NCI-H748 (cell line): Measurements from ENCODE around the gene SH3RF2.
"Not testable (repeated sequence)": the region's sequence is repeated elsewhere in the genome, so short reads cannot be mapped to it uniquely, and the experiment has no call there.

ENCODE experiments used
- DNase-seq: peaks from one replicate; lab custom pipeline; 2025; ENCODE audit not compliant: unreplicated experiment; lab: John Stamatoyannopoulos, UW

The SH3RF2 gene, protein sequence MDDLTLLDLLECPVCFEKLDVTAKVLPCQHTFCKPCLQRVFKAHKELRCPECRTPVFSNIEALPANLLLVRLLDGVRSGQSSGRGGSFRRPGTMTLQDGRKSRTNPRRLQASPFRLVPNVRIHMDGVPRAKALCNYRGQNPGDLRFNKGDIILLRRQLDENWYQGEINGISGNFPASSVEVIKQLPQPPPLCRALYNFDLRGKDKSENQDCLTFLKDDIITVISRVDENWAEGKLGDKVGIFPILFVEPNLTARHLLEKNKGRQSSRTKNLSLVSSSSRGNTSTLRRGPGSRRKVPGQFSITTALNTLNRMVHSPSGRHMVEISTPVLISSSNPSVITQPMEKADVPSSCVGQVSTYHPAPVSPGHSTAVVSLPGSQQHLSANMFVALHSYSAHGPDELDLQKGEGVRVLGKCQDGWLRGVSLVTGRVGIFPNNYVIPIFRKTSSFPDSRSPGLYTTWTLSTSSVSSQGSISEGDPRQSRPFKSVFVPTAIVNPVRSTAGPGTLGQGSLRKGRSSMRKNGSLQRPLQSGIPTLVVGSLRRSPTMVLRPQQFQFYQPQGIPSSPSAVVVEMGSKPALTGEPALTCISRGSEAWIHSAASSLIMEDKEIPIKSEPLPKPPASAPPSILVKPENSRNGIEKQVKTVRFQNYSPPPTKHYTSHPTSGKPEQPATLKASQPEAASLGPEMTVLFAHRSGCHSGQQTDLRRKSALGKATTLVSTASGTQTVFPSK

DNA sequence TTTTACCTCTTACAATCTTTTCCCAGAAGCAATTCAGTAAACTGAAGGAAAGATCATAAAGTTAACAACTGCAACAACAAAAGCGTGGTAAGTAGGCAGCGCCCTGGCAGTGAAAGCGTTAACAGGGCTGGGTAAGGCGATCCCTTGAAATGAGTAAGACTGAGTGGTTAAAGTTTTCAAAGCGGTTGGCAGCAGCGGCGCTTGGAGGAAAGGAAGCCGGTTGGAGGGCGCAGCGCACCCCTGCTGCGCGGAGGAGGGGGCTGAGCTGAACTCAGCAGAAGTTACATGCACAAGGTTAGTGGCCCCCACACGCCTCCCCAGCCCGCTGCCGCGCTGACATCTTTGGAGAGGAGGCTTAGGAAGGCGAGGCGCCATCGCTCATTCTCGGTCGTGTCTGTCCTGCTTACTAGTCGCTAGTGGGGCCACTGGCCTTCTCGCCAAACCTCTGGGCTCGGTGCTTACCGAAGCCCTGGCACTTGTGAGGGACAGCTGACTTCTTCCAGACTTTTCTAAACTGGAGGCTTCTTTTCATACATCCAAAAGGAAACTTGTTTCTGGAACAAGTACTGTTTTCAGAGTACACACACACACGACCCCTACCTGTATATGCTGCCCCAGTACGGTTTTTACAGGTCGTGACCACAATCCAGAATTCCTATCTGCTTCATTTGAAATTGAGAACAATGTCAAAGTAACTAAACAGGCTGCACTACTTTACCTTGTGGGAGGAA lies at the start of gene SH3RF2:
TSS of gene SH3RF2 (plus strand) at position 178 of the 731 bp plus-strand sequence. CDS start 1,351 bp downstream, outside the sequence.
- no peak for DNase-seq

DNA sequence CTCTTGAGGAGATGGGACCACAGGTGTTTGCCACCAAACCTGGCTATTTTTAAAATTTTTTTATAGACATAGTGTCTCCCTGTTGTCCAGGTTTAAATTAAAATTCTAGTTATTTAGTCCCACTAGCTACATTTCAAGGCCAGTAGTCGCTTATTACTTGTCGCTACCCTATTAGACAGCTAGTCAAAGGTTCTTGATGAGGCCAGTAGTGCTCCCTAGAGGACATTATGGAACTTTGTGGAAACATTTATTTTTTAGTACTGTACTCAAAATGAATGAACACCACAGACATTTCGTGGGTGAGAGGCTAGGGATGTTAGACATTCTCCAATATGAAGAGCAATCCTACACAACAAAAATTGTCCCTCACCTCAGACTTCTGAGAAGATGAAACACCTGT lies 49.2 kb upstream of the SH3RF2 start:
- no peak for DNase-seq

DNA sequence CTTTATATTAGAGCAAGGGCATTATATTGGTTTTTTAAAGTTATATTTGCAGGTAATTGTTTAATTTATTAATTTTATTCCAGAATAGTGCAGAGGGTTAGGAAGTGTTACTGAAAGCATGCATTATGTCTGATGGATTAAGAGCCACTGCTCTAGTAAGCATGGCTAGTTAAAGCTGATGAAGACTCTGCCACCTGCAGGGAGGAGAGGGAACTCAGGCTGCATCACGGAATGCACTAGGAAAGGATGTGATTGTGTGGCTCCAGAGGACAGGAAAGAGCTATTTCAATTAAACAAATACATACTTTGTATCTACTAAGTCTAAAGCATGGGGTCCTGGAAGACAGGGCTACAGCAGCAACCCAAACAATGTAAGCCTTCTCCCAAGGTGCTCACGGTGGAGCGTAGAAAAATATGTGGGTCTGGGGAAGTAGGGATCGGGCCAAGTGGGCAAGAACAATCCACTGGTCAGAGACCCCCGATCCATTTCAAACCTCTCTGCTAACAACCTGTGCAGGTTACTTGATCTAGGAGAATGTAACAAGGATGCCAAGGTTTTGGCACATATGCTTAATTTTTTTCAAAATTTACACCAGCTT lies 48.3 kb upstream of the SH3RF2 start:
- DNase-seq, result peak; percentile 47

DNA sequence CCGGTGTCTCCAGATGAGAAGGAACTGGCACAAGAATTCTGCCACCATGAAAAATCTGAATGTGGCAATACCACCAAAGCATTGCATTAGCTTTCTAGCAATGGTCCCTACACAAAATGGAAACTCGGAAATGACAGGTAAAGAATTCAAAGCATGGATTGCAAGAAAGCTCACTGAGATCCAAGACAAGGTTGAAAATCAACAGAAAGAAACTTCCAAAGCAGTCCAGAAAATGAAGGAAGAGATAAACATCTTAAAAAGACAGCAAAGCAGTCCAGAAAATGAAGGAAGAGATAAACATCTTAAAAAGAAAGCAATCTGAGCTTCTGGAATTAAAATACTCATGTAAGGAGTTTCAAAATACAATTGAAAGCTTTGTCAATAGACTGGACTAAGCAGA lies 46.8 kb upstream of the SH3RF2 start:
- no peak for DNase-seq

DNA sequence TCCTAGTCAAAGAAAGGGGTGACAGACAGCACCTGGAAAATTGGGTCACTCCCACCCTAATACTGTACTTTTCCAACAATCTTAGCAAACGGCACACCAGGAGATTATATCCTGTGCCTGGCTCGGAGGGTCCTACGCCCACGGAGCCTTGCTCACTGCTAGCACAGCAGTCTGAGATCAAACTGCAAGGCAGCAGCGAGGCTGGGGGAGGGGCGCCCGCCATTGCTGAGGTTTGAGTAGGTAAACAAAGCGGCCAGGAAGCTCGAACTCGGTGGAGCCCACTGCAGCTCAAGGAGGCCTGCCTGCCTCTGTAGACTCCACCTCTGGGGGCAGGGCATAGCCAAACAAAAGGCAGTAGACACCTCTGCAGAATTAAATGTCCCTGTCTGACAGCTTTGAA lies 45.0 kb upstream of the SH3RF2 start:
- not testable (repeated sequence) for DNase-seq

DNA sequence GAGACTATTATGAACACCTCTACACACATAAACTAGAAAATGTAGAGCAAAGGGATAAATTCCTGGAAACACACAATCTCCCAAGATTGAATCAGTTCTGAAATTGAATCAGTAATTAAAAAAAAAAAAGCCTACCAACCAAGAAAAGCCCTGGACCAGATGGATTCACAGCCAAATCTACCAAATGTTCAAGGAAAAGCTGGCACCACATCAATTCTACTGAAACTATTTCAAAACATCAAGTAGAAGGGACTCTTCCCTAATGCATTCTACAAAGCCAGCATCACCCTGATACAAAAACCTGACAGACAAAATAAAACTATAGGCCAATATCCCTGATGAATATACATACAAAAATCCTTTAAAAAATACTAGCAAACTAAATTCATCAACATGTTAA lies 38.2 kb upstream of the SH3RF2 start:
- no peak for DNase-seq

DNA sequence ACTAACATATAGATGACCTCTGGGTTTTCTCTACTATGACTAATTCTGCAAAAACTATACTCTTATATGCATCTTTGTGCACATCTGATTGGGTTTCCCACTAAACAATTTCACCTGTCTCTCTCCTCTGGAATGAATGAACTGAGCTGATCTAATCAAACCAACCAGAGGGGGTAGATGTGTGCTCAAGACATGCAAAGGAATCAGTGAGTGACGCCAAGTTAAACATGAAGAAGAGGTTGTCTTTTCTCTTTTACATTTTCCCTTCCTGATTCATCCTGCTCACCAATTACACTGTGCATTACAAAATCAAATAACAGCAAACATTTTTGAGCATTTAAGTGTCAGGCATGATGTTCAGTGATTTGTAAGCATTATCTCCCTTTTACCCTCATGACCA lies 34.0 kb upstream of the SH3RF2 start:
- DNase-seq, result no peak

DNA sequence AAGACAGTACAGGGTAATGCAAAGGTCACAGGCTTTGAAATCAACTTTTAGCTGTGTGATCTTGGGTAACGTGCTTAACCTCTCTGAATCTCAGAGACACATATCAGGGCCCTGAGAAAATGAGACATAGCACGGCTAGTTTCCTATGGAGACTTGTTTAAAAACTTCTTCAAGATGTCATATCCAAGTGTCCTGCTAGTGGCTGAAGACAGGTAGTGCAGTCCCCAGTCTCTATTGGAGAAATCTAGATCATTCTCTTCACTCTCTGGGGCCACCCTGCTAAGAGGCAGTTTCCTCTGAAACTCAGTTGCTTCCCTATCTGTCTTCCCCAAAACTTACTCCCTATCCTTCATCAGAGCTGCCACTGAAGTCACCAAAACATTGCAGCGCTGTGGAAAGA lies 33.3 kb upstream of the SH3RF2 start:
- no peak for DNase-seq

DNA sequence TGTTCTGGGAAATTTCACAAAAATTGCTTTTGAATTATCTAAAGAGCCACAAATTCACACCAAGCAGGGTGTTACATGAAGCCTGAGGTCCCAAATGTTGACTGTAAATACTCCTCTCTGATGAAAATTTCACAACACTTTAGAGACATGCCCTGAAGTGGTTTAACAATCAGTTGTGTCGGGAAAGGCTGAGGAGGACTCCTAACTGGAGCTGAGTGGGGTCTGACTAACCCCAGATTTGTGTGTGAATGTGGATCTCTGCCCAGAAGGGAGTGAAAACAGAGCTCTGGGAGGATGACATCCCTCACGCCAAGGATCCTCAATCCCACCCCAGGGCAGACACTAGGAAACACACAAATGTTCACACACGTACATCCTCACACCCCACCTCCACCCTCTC lies 32.5 kb upstream of the SH3RF2 start:
- no peak for DNase-seq

DNA sequence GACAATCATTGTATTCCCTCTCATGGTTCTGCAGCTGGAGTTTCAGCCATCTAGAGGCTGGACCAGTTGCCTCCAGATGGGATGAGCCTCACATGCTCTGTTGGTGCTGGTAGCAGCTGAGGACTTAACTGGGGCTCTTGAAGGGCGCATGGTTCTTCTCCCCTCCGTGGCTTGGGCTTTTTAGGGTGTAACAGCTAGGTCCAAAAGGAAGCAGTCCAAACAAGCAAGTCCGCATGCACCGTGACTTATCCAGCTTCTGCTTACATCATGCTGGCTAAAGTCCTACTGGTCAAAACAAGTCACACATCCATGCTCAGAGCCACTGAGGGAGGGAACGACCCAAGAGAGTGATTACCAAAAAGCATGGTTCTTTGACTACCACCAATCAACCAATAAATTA lies 31.6 kb upstream of the SH3RF2 start:
- no peak for DNase-seq

DNA sequence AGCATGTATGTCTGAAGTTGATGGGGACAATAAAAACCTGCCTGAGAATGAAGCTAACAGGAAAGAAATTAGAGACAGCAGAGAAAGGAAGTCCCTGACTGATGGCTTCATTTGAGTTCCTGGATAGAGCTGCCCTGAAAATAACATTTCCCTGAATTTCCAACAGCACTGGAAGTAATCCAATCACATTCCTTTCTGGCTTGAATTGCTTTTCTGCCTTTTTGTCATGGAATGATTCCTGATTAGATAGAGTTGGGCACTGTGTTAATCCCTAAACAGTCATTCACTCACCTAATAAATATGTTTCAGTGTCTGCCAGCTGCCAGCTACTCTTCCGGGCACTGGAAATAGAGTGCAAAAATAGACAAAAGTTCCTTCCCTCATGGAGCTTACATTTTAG lies 30.0 kb upstream of the SH3RF2 start:
- no peak for DNase-seq

DNA sequence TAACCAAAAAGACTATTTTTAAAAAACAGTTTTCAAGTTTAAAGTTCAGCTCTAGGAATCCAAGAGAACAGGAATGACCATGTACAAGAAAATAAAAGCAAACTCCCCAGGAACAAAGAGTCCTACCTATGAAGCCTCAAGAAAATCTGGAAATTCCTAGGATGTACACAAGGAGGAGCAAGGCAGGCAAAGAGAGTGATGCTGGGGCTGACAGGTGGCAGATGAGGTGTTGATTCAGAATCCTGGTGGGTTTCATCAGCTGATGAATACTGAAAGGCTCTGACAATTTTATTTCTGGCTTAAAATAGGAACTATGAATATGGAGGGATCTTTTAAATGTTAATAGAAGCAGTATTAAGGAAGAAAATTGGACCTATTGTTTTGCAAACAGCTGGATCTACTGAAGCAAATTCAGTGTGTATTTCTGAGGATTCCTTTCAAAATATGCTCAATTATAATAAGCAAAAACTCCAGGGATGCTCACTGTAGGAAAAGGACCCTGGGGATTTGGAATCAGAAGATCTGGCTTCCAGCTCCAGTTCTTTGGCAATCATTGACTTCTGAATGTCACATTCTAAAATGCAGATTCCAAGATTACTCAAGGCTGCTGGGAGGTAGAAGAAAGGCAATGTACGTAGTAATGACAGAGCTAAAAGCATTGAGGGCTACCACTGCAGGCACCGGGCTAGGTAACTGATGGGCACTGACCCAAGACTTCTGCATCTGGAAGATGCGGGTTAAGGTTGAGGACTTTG lies 28.0 kb upstream of the SH3RF2 start:
- no peak for DNase-seq

DNA sequence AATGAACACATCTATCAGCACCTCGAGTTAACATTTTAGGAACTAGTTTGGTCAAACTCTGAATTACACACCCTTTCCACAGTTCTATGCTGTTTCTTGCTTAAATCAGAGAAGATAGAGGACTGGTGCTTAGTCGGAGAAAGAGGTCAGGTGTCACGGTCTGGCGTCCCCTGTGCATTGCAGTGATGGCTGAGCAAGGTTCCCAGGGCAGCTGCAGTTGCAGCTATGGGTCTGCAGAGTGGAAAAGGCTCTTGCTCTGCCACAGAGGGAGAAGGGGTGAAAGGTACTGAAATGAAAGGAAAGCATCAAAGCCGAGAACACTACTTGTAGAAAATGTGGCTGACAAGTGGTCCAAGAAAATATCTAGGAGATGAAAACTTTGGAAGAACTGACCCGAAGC lies 25.2 kb upstream of the SH3RF2 start:
- DNase-seq, result no peak

DNA sequence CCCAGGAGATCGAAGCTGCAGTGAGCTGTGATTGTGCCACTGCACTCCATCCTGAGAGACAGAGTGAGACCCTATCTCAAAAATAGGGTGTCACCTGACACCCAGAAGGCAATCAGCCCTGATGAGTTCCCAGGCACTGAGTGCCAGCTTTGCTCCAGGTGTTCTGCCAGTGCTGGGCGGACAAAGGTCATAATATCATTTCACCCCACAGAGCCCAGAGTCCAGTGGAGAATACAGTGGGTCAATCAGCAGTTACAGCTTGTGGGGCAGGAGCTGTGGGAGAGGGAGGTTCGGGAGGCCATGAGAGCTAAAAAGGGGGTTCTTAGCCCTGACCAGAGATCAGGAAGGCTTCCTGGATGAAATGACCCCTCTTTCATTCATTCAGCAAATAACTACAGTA lies 24.4 kb upstream of the SH3RF2 start:
- DNase-seq, result no peak

DNA sequence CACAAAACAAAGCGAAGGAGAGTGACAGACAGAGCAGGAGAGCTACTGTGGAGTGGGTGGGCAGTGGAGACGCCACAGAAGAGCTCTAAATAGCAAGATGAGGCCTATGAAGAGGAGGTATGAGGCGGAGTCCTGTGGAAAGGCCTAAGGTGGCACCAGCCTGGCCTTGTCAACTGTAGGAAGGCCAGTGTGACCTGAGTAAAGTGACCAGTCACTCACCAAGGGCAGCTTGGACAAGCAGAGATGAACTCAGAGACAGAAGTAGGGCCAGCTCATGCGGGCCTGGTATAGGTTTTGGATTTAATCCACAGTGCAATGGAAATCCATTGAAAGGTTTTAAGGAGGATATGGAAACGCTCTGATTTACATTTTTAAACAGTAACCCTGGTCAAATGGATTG lies 23.8 kb upstream of the SH3RF2 start:
- DNase-seq, result no peak

DNA sequence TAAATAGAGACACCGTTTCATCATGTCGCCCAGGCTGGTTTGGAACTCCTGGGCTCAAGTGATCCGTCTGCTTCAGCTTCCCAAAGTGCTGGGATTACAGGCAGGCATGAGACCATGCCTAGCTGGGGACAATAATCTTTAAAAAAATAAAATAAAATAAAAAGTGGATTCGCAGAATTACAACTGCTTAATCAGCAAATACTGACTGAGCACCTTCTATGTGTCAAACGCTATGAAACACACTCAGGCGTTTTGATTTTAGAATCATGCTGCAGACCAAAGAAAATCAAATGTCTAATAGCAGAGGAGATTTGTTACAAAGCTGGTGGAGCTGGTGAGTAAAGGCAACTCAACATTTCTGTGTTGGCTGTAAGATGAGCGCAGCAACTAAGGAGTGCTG lies 22.7 kb upstream of the SH3RF2 start:
- DNase-seq, result no peak

DNA sequence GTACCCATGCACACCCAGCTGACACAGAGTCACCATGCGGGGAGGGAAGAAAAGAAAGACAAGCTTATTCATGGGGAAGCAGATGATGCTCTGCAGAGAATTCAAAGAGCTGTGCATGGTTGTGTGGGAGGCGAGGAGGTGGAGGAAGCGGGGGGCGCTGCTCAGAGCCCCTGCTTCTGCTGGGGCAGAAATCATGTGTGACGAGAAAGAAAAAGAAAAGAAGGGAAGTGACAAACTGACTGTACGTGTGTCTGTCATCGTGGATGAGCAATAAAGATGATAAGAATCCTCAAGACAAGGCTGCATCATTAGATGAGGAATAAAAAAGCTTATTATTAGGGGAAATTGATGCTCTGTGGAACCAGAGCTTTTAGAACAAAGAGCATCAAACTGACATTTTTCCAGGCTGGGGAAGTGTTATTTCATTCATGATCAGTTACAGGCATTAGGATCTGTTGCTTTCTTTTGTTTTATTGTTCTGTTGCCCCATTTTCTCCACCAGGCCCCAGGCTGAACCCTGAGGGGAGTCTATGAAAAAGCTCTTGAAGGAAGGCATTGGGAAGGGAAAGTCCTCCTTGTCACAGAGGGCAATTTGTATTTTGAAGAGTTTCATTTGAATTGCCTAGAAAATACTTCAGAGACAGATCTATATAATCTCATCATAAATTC lies 20.3 kb upstream of the SH3RF2 start:
- no peak for DNase-seq

DNA sequence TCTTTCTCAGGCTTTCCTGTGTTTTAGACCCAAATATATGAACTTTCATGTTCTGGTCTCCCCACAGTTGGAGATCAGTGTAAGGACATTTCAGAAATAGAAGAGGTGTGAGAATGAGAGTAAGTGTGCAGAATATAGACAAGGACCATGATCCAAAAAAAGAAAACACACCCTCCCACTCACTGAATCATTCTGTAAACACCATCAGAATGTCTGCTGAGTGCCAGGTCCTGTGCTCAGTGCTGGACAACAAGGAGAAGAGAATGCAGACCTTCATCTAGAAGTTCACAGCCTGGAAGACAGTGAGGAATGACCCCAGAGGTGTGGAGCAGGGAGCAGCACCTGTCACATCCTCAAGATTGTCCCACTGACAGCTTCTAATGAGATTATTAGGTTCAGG lies 19.1 kb upstream of the SH3RF2 start:
- no peak for DNase-seq

DNA sequence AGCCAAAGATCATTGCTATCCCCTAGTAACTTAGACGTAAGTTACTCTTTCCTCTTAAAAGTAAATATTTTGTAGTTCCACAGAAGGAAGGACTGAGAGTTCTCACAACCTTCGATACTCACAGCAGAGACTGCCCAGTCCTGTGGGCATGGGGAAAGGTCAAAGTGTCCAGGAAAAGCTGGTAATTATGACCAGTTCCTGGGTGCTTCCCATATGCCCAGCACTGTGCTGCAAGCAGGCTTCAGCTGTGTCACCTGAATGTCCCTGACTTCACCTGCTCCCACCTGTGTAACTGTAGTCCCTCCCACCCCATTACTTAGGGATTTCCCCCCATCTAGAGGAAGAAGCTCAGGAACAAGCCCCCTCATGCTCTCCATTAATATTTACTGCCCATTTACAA lies 18.0 kb upstream of the SH3RF2 start:
- DNase-seq, result no peak

DNA sequence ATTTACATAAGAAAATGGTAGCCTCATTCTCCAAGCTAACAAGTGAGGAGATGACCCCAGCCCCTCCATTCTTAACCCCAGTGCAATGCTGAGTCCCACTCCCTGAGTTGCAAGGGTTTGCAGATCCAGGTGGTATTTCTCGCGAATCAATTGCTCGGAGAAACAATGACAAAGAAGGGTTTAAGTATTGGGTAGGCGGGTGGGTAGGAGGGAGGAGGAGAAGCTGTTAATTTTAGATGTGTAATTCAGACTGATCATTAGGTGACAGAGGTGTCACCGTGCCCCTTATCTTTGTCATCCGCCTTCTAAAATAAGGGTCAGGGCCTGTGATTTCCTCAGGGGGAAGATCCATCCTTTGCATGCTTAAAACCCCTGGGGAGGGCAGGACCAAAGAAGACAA lies 17.0 kb upstream of the SH3RF2 start:
- no peak for DNase-seq
